Measurements from ENCODE around the gene MAP2.

MAP2 gene

GRCh38 chr2:209499069-209499468 is 75.2 kb downstream of the MAP2 start:
- no peak overlapping the region for H3K27ac ChIP-seq
- DNase-seq, result no peak
- no peaks in the 10 kb centered on the region for H3K9me3 ChIP-seq (ENCODE audit: severe bottlenecking)
- H3K4me3 ChIP-seq (ENCODE audit: low read depth, low read length), result no peak overlapping the region
- TF ChIP-seq CTCF (IDR thresholded peaks at IDR 0.05; ENCODE audit: low read depth, low read length), result no peak
- H3K27me3 ChIP-seq (ENCODE audit: insufficient read depth, low read depth, severe bottlenecking), result no peaks in the 10 kb centered on the region
- H3K36me3 ChIP-seq, result no peaks in the 10 kb centered on the region

GRCh38 chr2:209501579-209501978 is 77.7 kb downstream of the MAP2 start:
- DNase-seq, result no peak
- no peak for TF ChIP-seq CTCF (IDR thresholded peaks at IDR 0.05; ENCODE audit: low read depth, low read length)
- no peaks in the 10 kb centered on the region for H3K36me3 ChIP-seq
- no peaks in the 10 kb centered on the region for H3K9me3 ChIP-seq (ENCODE audit: severe bottlenecking)
- no peaks in the 10 kb centered on the region for H3K27me3 ChIP-seq (ENCODE audit: insufficient read depth, low read depth, severe bottlenecking)
- H3K4me3 ChIP-seq (ENCODE audit: low read depth, low read length), result no peak overlapping the region
- no peak overlapping the region for H3K27ac ChIP-seq

GRCh38 chr2:209505410-209505809 is 81.6 kb downstream of the MAP2 start:
- no peaks in the 10 kb centered on the region for H3K27me3 ChIP-seq (ENCODE audit: insufficient read depth, low read depth, severe bottlenecking)
- no peak for DNase-seq
- H3K9me3 ChIP-seq (ENCODE audit: severe bottlenecking), result no peaks in the 10 kb centered on the region
- no peaks in the 10 kb centered on the region for H3K36me3 ChIP-seq
- no peak for TF ChIP-seq CTCF (IDR thresholded peaks at IDR 0.05; ENCODE audit: low read depth, low read length)
- H3K4me3 ChIP-seq (ENCODE audit: low read depth, low read length), result no peak overlapping the region
- H3K27ac ChIP-seq, result no peak overlapping the region

- H3K27ac ChIP-seq, result no peak overlapping the region
- no peaks in the 10 kb centered on the region for H3K27me3 ChIP-seq (ENCODE audit: insufficient read depth, low read depth, severe bottlenecking)
- H3K9me3 ChIP-seq (ENCODE audit: severe bottlenecking), result no peaks in the 10 kb centered on the region
- H3K36me3 ChIP-seq, result no peaks in the 10 kb centered on the region
- no peak for TF ChIP-seq CTCF (IDR thresholded peaks at IDR 0.05; ENCODE audit: low read depth, low read length)
- DNase-seq, result no peak
- no peak overlapping the region for H3K4me3 ChIP-seq (ENCODE audit: low read depth, low read length)
Observed at GRCh38 chr2:209508255-209508654, 84.4 kb downstream of the MAP2 start.

GRCh38 chr2:209511637-209512036 is 87.8 kb downstream of the MAP2 start:
- Histone ChIP-seq H3K4me3 (ENCODE audit: low read depth, low read length) (no peak overlapping the region), H3K27ac (no peak overlapping the region), H3K36me3 (no peaks in the 10 kb centered on the region), H3K9me3 (ENCODE audit: severe bottlenecking) (no peaks in the 10 kb centered on the region), H3K27me3 (ENCODE audit: insufficient read depth, low read depth, severe bottlenecking) (no peaks in the 10 kb centered on the region)
- no peak for DNase-seq
- no peak for TF ChIP-seq CTCF (IDR thresholded peaks at IDR 0.05; ENCODE audit: low read depth, low read length)

- TF ChIP-seq CTCF (IDR thresholded peaks at IDR 0.05; ENCODE audit: low read depth, low read length), result no peak
- H3K4me3 ChIP-seq (ENCODE audit: low read depth, low read length), result no peak overlapping the region
- DNase-seq, result no peak
- no peaks in the 10 kb centered on the region for H3K27me3 ChIP-seq (ENCODE audit: insufficient read depth, low read depth, severe bottlenecking)
- no peak overlapping the region for H3K27ac ChIP-seq
- no peaks in the 10 kb centered on the region for H3K9me3 ChIP-seq (ENCODE audit: severe bottlenecking)
- H3K36me3 ChIP-seq, result no peaks in the 10 kb centered on the region
Observed at GRCh38 chr2:209512971-209513370, 89.1 kb downstream of the MAP2 start.
